ENCODE measurements around the gene HSPH1.

DNA sequence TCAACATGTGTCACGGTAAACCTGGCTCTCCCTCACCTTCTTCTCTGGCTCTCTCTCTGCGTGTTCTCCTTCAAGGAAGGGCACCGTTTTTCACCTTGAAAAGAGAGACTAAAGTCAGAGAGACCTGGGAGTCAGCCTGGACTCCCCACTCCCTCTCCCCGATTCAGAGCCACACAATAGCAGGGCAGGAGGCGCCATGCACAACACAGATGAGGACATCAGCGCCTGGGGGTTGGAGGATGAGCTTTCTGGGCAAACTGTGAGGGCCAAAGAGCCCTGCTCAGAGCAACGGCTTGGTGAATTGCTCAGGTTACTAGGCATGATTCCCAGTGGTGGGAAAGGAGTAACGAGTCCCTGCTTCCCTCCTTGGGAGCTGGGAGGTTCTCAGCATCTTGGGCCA lies 32.3 kb downstream of the HSPH1 start:
- TF ChIP-seq EP300 (conservative IDR thresholded peaks at IDR 0.05; ENCODE audit: poor library complexity, severe bottlenecking) = no peak
- TF ChIP-seq, protein P1, sequence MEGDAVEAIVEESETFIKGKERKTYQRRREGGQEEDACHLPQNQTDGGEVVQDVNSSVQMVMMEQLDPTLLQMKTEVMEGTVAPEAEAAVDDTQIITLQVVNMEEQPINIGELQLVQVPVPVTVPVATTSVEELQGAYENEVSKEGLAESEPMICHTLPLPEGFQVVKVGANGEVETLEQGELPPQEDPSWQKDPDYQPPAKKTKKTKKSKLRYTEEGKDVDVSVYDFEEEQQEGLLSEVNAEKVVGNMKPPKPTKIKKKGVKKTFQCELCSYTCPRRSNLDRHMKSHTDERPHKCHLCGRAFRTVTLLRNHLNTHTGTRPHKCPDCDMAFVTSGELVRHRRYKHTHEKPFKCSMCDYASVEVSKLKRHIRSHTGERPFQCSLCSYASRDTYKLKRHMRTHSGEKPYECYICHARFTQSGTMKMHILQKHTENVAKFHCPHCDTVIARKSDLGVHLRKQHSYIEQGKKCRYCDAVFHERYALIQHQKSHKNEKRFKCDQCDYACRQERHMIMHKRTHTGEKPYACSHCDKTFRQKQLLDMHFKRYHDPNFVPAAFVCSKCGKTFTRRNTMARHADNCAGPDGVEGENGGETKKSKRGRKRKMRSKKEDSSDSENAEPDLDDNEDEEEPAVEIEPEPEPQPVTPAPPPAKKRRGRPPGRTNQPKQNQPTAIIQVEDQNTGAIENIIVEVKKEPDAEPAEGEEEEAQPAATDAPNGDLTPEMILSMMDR (IDR thresholded peaks at IDR 0.05; ENCODE audit: poor library complexity, severe bottlenecking) = no peak

Measured in neural cell (in vitro differentiated cells).